IMR-90 (cell line): ENCODE data around the gene ARHGAP10. TPM values are rescaled to one million over a fixed set of nuclear protein-coding genes. Genes with fewer than 3 reads are reported as not detected.

Experiments used
- ATAC-seq: fragments of 200-7000 bp; cut with Tn5 transposase; 2 replicates; pipeline ENCODE4 v1.9.1; 2020; ENCODE audit warnings: low read depth, mild to moderate bottlenecking, moderate library complexity
- BruUV-seq: library from RNA; stranded (reverse); fragments of 400-500 nt; replicated peaks from 2 replicates; lab custom pipeline; 2021; lab: Mats Ljungman, UMichigan
- CTCF ChIA-PET: fragments of 300-600 bp; formaldehyde crosslinking; extraction: SDS; loops from one replicate; lab custom pipeline; 2021; ENCODE audit warnings: antibody characterized with exemption; lab: Yijun Ruan, JAX
- POLR2A ChIA-PET: fragments of 300-600 bp; sonication (Branson Sonifier 250); formaldehyde crosslinking; loops from one replicate; lab custom pipeline; 2022; ENCODE audit warnings: antibody characterized with exemption; ENCODE audit not compliant: unreplicated experiment; lab: Charles Lee
- DNase-seq: peaks from one replicate; pipeline ENCODE4 v3.0.0; 2013
- H2AFZ ChIP-seq: replicated peaks from 2 replicates; pipeline ENCODE3; 2013; ENCODE audit warnings: low read length, mild to moderate bottlenecking; ENCODE audit not compliant: poor library complexity
- H2AK5ac ChIP-seq: 2 replicates; pipeline ENCODE4 v1.6.1; 2013; ENCODE audit warnings: low read depth, low read length, inconsistent platforms
- H2AK9ac ChIP-seq: replicated peaks from 2 replicates; pipeline ENCODE3; 2013; ENCODE audit warnings: mild to moderate bottlenecking, low read depth, low read length, moderate library complexity; ENCODE audit not compliant: poor library complexity
- H2BK120ac ChIP-seq: 2 replicates; pipeline ENCODE4 v1.6.1; 2013; ENCODE audit warnings: low read depth, low read length, inconsistent platforms
- H2BK15ac ChIP-seq: 3 replicates; pipeline ENCODE4 v1.6.1; 2013; ENCODE audit warnings: low read depth, low read length, inconsistent platforms
- H2BK20ac ChIP-seq: 2 replicates; pipeline ENCODE4 v1.6.1; 2013; ENCODE audit warnings: low read depth, mild to moderate bottlenecking, inconsistent platforms, low read length, moderate library complexity
- H2BK5ac ChIP-seq: 2 replicates; pipeline ENCODE4 v1.6.1; 2013; ENCODE audit warnings: mild to moderate bottlenecking, low read depth, low read length, inconsistent platforms; ENCODE audit not compliant: poor library complexity, severe bottlenecking
- H3K14ac ChIP-seq: replicated peaks from 2 replicates; pipeline ENCODE4 v1.6.1; 2013; ENCODE audit warnings: low read depth, low read length, inconsistent platforms
- H3K18ac ChIP-seq: 2 replicates; pipeline ENCODE4 v1.6.1; 2013; ENCODE audit warnings: low read depth, low read length, control low read depth
- H3K23ac ChIP-seq: 2 replicates; pipeline ENCODE4 v1.6.1; 2013; ENCODE audit warnings: low read depth, low read length, inconsistent platforms
- H3K27ac ChIP-seq: 2 replicates; pipeline ENCODE4 v1.5.1; 2013; ENCODE audit warnings: mild to moderate bottlenecking, control low read depth, low read length; ENCODE audit not compliant: insufficient read depth
- H3K27me3 ChIP-seq: 2 replicates; pipeline ENCODE4 v1.6.1; 2013; ENCODE audit warnings: low read length; ENCODE audit not compliant: control insufficient read depth, insufficient read depth
- H3K36me3 ChIP-seq: 2 replicates; pipeline ENCODE4 v1.6.1; 2013; ENCODE audit warnings: low read length, mixed read lengths; ENCODE audit not compliant: control insufficient read depth, insufficient read depth
- H3K4ac ChIP-seq: 2 replicates; pipeline ENCODE4 v1.6.1; 2013; ENCODE audit warnings: low read depth, low read length, inconsistent platforms
- H3K4me1 ChIP-seq: 2 replicates; pipeline ENCODE4 v1.6.1; 2013; ENCODE audit warnings: low read length, mixed read lengths; ENCODE audit not compliant: control insufficient read depth, insufficient read depth
- H3K4me2 ChIP-seq: 2 replicates; pipeline ENCODE4 v1.6.1; 2013; ENCODE audit warnings: low read depth, mild to moderate bottlenecking, control low read depth, low read length, moderate library complexity
- H3K4me3 ChIP-seq: 2 replicates; pipeline ENCODE4 v1.5.1; 2013; ENCODE audit warnings: low read depth, mild to moderate bottlenecking, control low read depth, low read length, moderate library complexity; ENCODE audit not compliant: insufficient read depth
- H3K56ac ChIP-seq: 2 replicates; pipeline ENCODE4 v1.6.1; 2013; ENCODE audit warnings: low read length, inconsistent platforms; ENCODE audit not compliant: insufficient read depth; ENCODE audit errors: extremely low read depth
- H3K79me1 ChIP-seq, 2 experiments: 2 replicates each; pipeline ENCODE4 v1.6.1; 2013; ENCODE audit warnings: low read length in 2 of 2, inconsistent platforms in 1 of 2, low read depth in 1 of 2
- H3K9ac ChIP-seq: 2 replicates; pipeline ENCODE4 v1.6.1; 2013; ENCODE audit warnings: low read depth, low read length, control low read depth
- H3K9me1 ChIP-seq: 2 replicates; pipeline ENCODE4 v1.6.1; 2013; ENCODE audit warnings: low read length, inconsistent platforms; ENCODE audit not compliant: insufficient read depth
- H3K9me3 ChIP-seq: 2 replicates; pipeline ENCODE4 v1.6.1; 2013; ENCODE audit warnings: low read length; ENCODE audit not compliant: control insufficient read depth, insufficient read depth
- H4K20me1 ChIP-seq: 2 replicates; pipeline ENCODE4 v1.6.1; 2013; ENCODE audit warnings: low read length, inconsistent platforms; ENCODE audit not compliant: insufficient read depth
- H4K5ac ChIP-seq: 2 replicates; pipeline ENCODE4 v1.6.1; 2013; ENCODE audit warnings: mild to moderate bottlenecking, low read depth, low read length, control low read depth
- H4K8ac ChIP-seq, 2 experiments: 2 replicates each; pipeline ENCODE4 v1.6.1; 2013; ENCODE audit warnings: low read depth in 2 of 2, low read length in 2 of 2, control low read depth in 1 of 2, inconsistent platforms in 1 of 2
- H4K91ac ChIP-seq: 2 replicates; pipeline ENCODE4 v1.6.1; 2013; ENCODE audit warnings: low read depth, low read length, inconsistent platforms; ENCODE audit not compliant: insufficient read depth
- CEBPB ChIP-seq: IDR thresholded peaks from 2 replicates; pipeline ENCODE4 v1.6.1; 2012; ENCODE audit warnings: low read depth, low read length, improper control_type of control experiment
- MAFK ChIP-seq: IDR thresholded peaks from 2 replicates; pipeline ENCODE4 v1.6.1; 2012; ENCODE audit warnings: low read depth, low read length, improper control_type of control experiment
- WGBS, 2 experiments: methylation state at CpG; one replicate each; pipeline versions ENCODE4 v1.1.5 to v1.1.7; 2013; ENCODE audit warnings: missing lambda C conversion rate in 2 of 2; ENCODE audit not compliant: insufficient read length in 1 of 2; ENCODE audit errors: extremely low coverage in 2 of 2; 5-methylcytosine and 5-hydroxymethylcytosine counted together
- dilution Hi-C: fragments of 300-500 bp; cut with HindIII; formaldehyde crosslinking; loops from one replicate; pipeline ENCODE4 v1.14.3; 2018; ENCODE audit warnings: low sequenced_read_pairs; ENCODE audit not compliant: unreplicated experiment
- in situ Hi-C: fragments of 300-500 bp; cut with MboI; formaldehyde crosslinking; loops from 3 replicates; pipeline ENCODE4 v1.14.3; 2019; ENCODE audit warnings: low sequenced_read_pairs, inconsistent platforms, mixed read lengths
- intact Hi-C: fragments of 100-400 bp; cut with micrococcal nuclease; formaldehyde crosslinking; loops from 2 replicates; pipeline ENCODE4 v1.10.0; 2022
- polyA plus RNA-seq, 3 experiments: library from polyadenylated mRNA; depleted of rRNA; stranded (reverse); fragments of >200 nt; gene quantifications; 2 replicates each; pipeline ENCODE4 v1.2.3, GENCODE V29; 2012; ENCODE audit warnings: low replicate concordance in 1 of 3
- total RNA-seq: library from RNA; depleted of rRNA; stranded (reverse); fragments of >200 nt; gene quantifications from 2 replicates; pipeline ENCODE4 v1.2.3, GENCODE V29; 2012
- TF ChIP-seq, protein P1 (sequence below): fragments of 150-350 bp; IDR thresholded peaks from 2 replicates; pipeline ENCODE4 v1.6.1; 2017; ENCODE audit warnings: mild to moderate bottlenecking, antibody characterized with exemption, low read length, low read depth

The ARHGAP10 gene
- total and polyA plus RNA-seq, 2 of the 4 experiments (the other 2 are of a cell fraction) = 27.1 to 29.4 TPM

DNA sequence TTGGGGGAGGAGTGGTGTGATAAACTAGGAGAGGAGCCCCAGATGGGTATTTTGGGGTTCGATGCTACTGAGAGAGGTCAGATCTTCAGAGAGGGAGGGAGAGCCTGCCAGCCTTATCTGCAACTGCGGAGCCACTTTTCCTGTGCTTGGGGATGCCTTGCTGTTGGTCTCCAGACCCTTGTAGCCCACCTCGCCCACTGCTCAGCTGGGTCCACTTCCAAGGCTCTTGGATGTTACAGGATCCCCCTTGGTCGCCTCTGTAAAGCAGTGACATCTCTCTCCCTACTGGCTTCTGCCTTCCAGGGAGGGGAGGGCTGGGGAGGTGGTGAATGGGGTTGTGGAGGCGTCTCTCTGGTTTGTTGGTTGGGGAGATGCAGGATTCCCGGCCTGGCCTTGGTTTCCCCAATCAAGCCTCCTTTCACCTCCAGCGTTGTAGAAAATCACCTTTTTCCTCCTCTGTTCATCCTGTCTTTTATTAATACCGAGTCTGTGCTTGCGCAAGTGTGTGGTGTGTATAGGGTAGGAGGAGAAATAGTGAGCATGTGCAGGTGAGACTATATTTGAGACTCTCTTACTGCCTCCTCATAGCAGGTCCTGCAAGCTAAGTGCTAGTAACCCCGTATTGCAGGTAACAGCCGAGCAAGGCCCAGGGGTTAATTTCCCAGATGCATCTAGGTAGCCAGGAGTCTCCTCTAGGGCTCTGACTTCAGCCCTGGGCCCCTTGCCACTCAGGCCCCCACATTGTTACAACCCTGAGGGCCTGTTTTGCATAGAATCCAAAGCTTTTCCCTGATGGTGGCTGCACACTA is 337.4 kb downstream of the ARHGAP10 start:
- 100% methylated on average over 1 of the region's 11 CpGs; no CpG with 5 or more reads in 1 of the 2 experiments for WGBS, 2 experiments
- peaks cover 22% of the 10 kb centered on the region for H3K36me3 ChIP-seq
- H3K27ac ChIP-seq = no peak overlapping the region
- ATAC-seq (no peak), DNase-seq (no peak)
- no peak overlapping the region for H2BK5ac ChIP-seq
- no peak overlapping the region for H2AK5ac ChIP-seq
- in situ Hi-C loops (no loop called here), intact Hi-C loops (no loop called here), dilution Hi-C loops (no loop called here)
- no TSS peak for BruUV-seq
- H3K14ac ChIP-seq = no peak overlapping the region
- no peak overlapping the region for H2BK120ac ChIP-seq
- H3K56ac ChIP-seq = no peak overlapping the region
- no peak overlapping the region for H2AK9ac ChIP-seq
- H3K4me1 ChIP-seq = peaks cover 8% of the 10 kb centered on the region; the same call in 1 of the 2 replicates
- no peak overlapping the region for H3K9ac ChIP-seq
- ChIA-PET CTCF (no interaction called here), POLR2A (no interaction called here)
- no peak overlapping the region for H2BK15ac ChIP-seq
- no peak overlapping the region for H3K4me3 ChIP-seq
- peaks cover under 1% of the 10 kb centered on the region; the same call in 1 of the 2 replicates for H3K9me3 ChIP-seq
- no peak for TF ChIP-seq MAFK
- TF ChIP-seq CEBPB = peak; percentile 31; the same call in 1 of the 2 replicates
- TF ChIP-seq, protein P1, sequence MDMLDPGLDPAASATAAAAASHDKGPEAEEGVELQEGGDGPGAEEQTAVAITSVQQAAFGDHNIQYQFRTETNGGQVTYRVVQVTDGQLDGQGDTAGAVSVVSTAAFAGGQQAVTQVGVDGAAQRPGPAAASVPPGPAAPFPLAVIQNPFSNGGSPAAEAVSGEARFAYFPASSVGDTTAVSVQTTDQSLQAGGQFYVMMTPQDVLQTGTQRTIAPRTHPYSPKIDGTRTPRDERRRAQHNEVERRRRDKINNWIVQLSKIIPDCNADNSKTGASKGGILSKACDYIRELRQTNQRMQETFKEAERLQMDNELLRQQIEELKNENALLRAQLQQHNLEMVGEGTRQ = no peak
- no peak overlapping the region for H3K4me2 ChIP-seq
- no peak overlapping the region for H3K4ac ChIP-seq
- no peaks in the 10 kb centered on the region for H4K20me1 ChIP-seq
- H3K18ac ChIP-seq = no peak overlapping the region
- H3K79me1 ChIP-seq = peaks cover 14 to 44% of the 10 kb centered on the region in 2 experiments
- H2BK20ac ChIP-seq = no peak overlapping the region
- no peak overlapping the region for H2AFZ ChIP-seq
- no peaks in the 10 kb centered on the region for H3K27me3 ChIP-seq
- no peak overlapping the region for H3K23ac ChIP-seq
- no peak overlapping the region for H4K91ac ChIP-seq
- H4K5ac ChIP-seq = no peak overlapping the region
- no peak overlapping the region for H4K8ac ChIP-seq
- H3K9me1 ChIP-seq = peaks cover 14% of the 10 kb centered on the region
